CD4-positive, alpha-beta T cell (primary cell): Measurements from ENCODE around the gene GTF2H4. TPM values are rescaled to one million over a fixed set of nuclear protein-coding genes. Genes with fewer than 3 reads are reported as not detected.

ENCODE experiments used
- ATAC-seq: fragments of 200-7000 bp; cut with Tn5 transposase; one replicate; pipeline ENCODE4 v1.10.0; 2022; ENCODE audit warnings: mild to moderate bottlenecking; ENCODE audit not compliant: poor library complexity
- CTCF ChIA-PET: fragments of 350-600 bp; sonication (Branson Sonifier 250); formaldehyde crosslinking; loops from one replicate; lab custom pipeline; 2021; ENCODE audit warnings: antibody characterized with exemption, inconsistent platforms; lab: Charles Lee
- POLR2A ChIA-PET: fragments of 350-600 bp; sonication (Branson Sonifier 250); formaldehyde crosslinking; loops from one replicate; lab custom pipeline; 2021; ENCODE audit warnings: antibody characterized with exemption, inconsistent platforms; lab: Charles Lee
- DNase-seq, 14 experiments: peaks; one replicate each; pipeline ENCODE4 v3.0.0-alpha.2; 2013 to 2020; ENCODE audit warnings: mixed read lengths in 2 of 14
- H3K27ac ChIP-seq, 2 donors: one replicate each; pipeline versions ENCODE4 v1.5.1 to v1.7.0; 2013; ENCODE audit warnings: low read length in 2 of 2, low read depth in 1 of 2, mild to moderate bottlenecking in 1 of 2
- H3K27me3 ChIP-seq, 2 experiments: 1 replicate in 1 of 2; 2 replicates in 1 of 2; pipeline versions ENCODE4 v1.6.1 to v1.7.0; 2013; ENCODE audit warnings: low read length in 2 of 2, control low read depth in 1 of 2, mild to moderate bottlenecking in 1 of 2, moderate library complexity in 1 of 2; ENCODE audit not compliant: insufficient read depth in 2 of 2, control insufficient read depth in 1 of 2
- H3K36me3 ChIP-seq: one replicate; pipeline ENCODE4 v1.6.1; 2013; ENCODE audit warnings: low read length, control low read depth; ENCODE audit not compliant: insufficient read depth
- H3K4me1 ChIP-seq: one replicate; pipeline ENCODE4 v1.6.1; 2013; ENCODE audit warnings: low read length, control low read depth; ENCODE audit not compliant: insufficient read depth
- H3K4me3 ChIP-seq: one replicate; pipeline ENCODE4 v1.5.1; 2013; ENCODE audit warnings: mild to moderate bottlenecking, low read length, moderate library complexity
- H3K9me3 ChIP-seq, 2 experiments: 1 replicate in 1 of 2; 2 replicates in 1 of 2; pipeline versions ENCODE4 v1.6.1 to v1.7.0; 2013; ENCODE audit warnings: low read length in 2 of 2, mild to moderate bottlenecking in 2 of 2, control low read depth in 1 of 2, moderate library complexity in 1 of 2; ENCODE audit not compliant: control insufficient read depth in 1 of 2, insufficient read depth in 1 of 2
- H3K27ac Mint-ChIP-seq: one replicate; pipeline ENCODE4 v1.8.0; 2020; ENCODE audit warnings: mixed read lengths
- H3K27me3 Mint-ChIP-seq: one replicate; pipeline ENCODE4 v1.8.0; 2021; ENCODE audit warnings: mixed read lengths
- H3K36me3 Mint-ChIP-seq: one replicate; pipeline ENCODE4 v1.8.0; 2021; ENCODE audit warnings: low read depth, mixed read lengths
- H3K4me1 Mint-ChIP-seq: one replicate; pipeline ENCODE4 v1.8.0; 2021; ENCODE audit warnings: low read depth, mixed read lengths
- H3K4me3 Mint-ChIP-seq: one replicate; pipeline ENCODE4 v1.8.0; 2020; ENCODE audit warnings: mild to moderate bottlenecking, mixed read lengths
- H3K9me3 Mint-ChIP-seq: one replicate; pipeline ENCODE4 v1.8.0; 2020; ENCODE audit warnings: mixed read lengths
- CTCF ChIP-seq: fragments of 200-600 bp; IDR thresholded peaks from one replicate; pipeline ENCODE4 v1.8.0; 2022; ENCODE audit warnings: antibody characterized with exemption, mild to moderate bottlenecking
- intact Hi-C, 2 experiments: fragments of 100-400 bp; cut with DNase I in 1 of 2; cut with micrococcal nuclease in 1 of 2; formaldehyde crosslinking; loops; one replicate each; pipeline versions ENCODE4 v1.15.1 to v1.9.0; 2023 to 2025; cut with DNase I, micrococcal nuclease
- total RNA-seq, 174 experiments: library from RNA in 2 of 174; stranded (reverse) in 2 of 174; gene quantifications; one replicate each; pipeline ENCODE4 v1.2.3 and lab custom pipeline; 2021 to 2026

Gene GTF2H4
- total RNA-seq, 2 experiments from 2014 or later: 7.7 to 10.7 TPM

- Mint-ChIP-seq H3K27me3 (no peaks in the 10 kb centered on the region), H3K9me3 (no peaks in the 10 kb centered on the region), H3K4me1 (peaks cover 21% of the 10 kb centered on the region), H3K27ac (peak overlapping the region; percentile 87), H3K36me3 (peaks cover 75% of the 10 kb centered on the region), H3K4me3 (peak overlapping the region; percentile 96)
- H3K27ac ChIP-seq: peak overlapping the region; percentile 45 to 53
- no peak for DNase-seq
- intact Hi-C loops: loop anchor here (1.0 to 10.0 kb wide), 4 partner anchors 154 to 590 kb away; partner anchors contain the start of gene TRIM39 (in 1 of the 2)
- peaks cover 48% of the 10 kb centered on the region for H3K36me3 ChIP-seq
- TF ChIP-seq CTCF: no peak
- H3K4me3 ChIP-seq: peak overlapping the region; percentile 82
- ChIA-PET CTCF (interaction anchor here (1.0 to 2.9 kb wide), 5 partner anchors 87 to 172 kb away, joined by 3 to 13 read pairs (median 4); no protein-coding TSS in a partner anchor), POLR2A (interaction anchor here (0.6 to 1.9 kb wide), 6 partner anchors 86 to 696 kb away, joined by 3 to 11 read pairs (median 4); no protein-coding TSS in a partner anchor)
- H3K27me3 ChIP-seq: no peaks in the 10 kb centered on the region
- H3K9me3 ChIP-seq: no peaks in the 10 kb centered on the region
- H3K4me1 ChIP-seq: peaks cover 19% of the 10 kb centered on the region
- ATAC-seq: no peak
Observed at GRCh38 chr6:30914854-30915590, 7.0 kb downstream of the GTF2H4 start.

- DNase-seq: peak in 4 of 14 experiments; percentile 7 to 56 (median 55)
- POLR2A ChIA-PET: interaction anchor here (0.6 to 1.7 kb wide), 5 partner anchors 8 to 695 kb away, joined by 3 to 4 read pairs (median 3); partner anchors contain the start of gene GTF2H4
- no peaks in the 10 kb centered on the region for H3K27me3 Mint-ChIP-seq
Observed at GRCh38 chr6:30915591-30915946, 7.6 kb downstream of the GTF2H4 start.

GRCh38 chr6:30917041-30917440 lies 9.0 kb downstream of the GTF2H4 start:
- Histone ChIP-seq H3K27me3 (no peaks in the 10 kb centered on the region), H3K4me1 (peaks cover 19% of the 10 kb centered on the region), H3K9me3 (no peaks in the 10 kb centered on the region), H3K4me3 (no peak overlapping the region), H3K36me3 (peaks cover 51% of the 10 kb centered on the region), H3K27ac (no peak overlapping the region)
- Mint-ChIP-seq H3K4me1 (peaks cover 21% of the 10 kb centered on the region), H3K36me3 (peaks cover 79% of the 10 kb centered on the region), H3K4me3 (no peak overlapping the region), H3K27me3 (no peaks in the 10 kb centered on the region), H3K9me3 (no peaks in the 10 kb centered on the region), H3K27ac (no peak overlapping the region)
- CTCF ChIA-PET: no interaction called here
- intact Hi-C loops: loop anchor here in 1 of 2 experiments (5.0 to 10.0 kb wide), 2 partner anchors 210 to 592 kb away; partner anchors contain the start of gene TRIM39
- POLR2A ChIA-PET: interaction anchor here (0.6 to 1.7 kb wide), 2 partner anchors 9 to 96 kb away, joined by 3 to 4 read pairs; partner anchors contain the start of gene GTF2H4
- ATAC-seq: no peak
- TF ChIP-seq CTCF: no peak
- no peak for DNase-seq

More at GRCh38 chr6:30915591-30915946, 7.6 kb downstream of the GTF2H4 start:
- Mint-ChIP-seq H3K36me3 (peaks cover 79% of the 10 kb centered on the region), H3K4me1 (peaks cover 21% of the 10 kb centered on the region), H3K27ac (peak overlapping the region; percentile 40), H3K9me3 (no peaks in the 10 kb centered on the region), H3K4me3 (peak overlapping the region; percentile 96)
- ATAC-seq: no peak
- Histone ChIP-seq H3K36me3 (peaks cover 51% of the 10 kb centered on the region), H3K4me3 (no peak overlapping the region), H3K27me3 (no peaks in the 10 kb centered on the region), H3K27ac (no peak overlapping the region), H3K9me3 (no peaks in the 10 kb centered on the region), H3K4me1 (peaks cover 19% of the 10 kb centered on the region)
- TF ChIP-seq CTCF: peak; percentile 48
- CTCF ChIA-PET: interaction anchor here (1.0 to 2.8 kb wide), 4 partner anchors 129 to 172 kb away, joined by 3 to 10 read pairs (median 4); no protein-coding TSS in a partner anchor
- intact Hi-C loops: loop anchor here (1.0 to 10.0 kb wide), 4 partner anchors 154 to 591 kb away; partner anchors contain the start of gene TRIM39 (in 1 of the 2)
